K562 (cell line): Measurements from ENCODE around the gene PMF1. TPM values are rescaled to one million over a fixed set of nuclear protein-coding genes. Genes with fewer than 3 reads are reported as not detected.

Source experiments
- CBX3 ChIP-seq, 2 experiments: IDR thresholded peaks; 1 replicate in 1 of 2; 2 replicates in 1 of 2; pipeline ENCODE4 v1.6.1; 2012; ENCODE audit warnings: inconsistent platforms in 2 of 2, low read length in 2 of 2, borderline replicate concordance in 1 of 2, control low read depth in 1 of 2
- DIDO1 ChIP-seq: fragments of 450-650 bp; IDR thresholded peaks from 2 replicates; pipeline ENCODE4 v1.6.1; 2016; ENCODE audit warnings: low read depth, missing biosample characterization, missing genetic modification characterization
- E2F3 ChIP-seq: fragments of 250-450 bp; sonication (Bioruptor Pico); IDR thresholded peaks from 2 replicates; pipeline ENCODE4 v1.4.0; 2020; ENCODE audit warnings: mild to moderate bottlenecking
- HDAC6 ChIP-seq: IDR thresholded peaks from 2 replicates; pipeline ENCODE4 v1.6.1; 2012; ENCODE audit warnings: low read depth, mild to moderate bottlenecking, control low read depth, inconsistent platforms, low read length, moderate library complexity
- HMGN3 ChIP-seq: IDR thresholded peaks from 2 replicates; pipeline ENCODE4 v1.6.1; 2011; ENCODE audit warnings: borderline replicate concordance, low read depth, mild to moderate bottlenecking, mixed read lengths, low read length; ENCODE audit not compliant: insufficient read length; ENCODE audit errors: extremely low read depth
- JUN ChIP-seq, 2 experiments: sonication (generic) in 1 of 2; formaldehyde crosslinking in 1 of 2; IDR thresholded peaks; 2 replicates each; pipeline versions ENCODE4 v1.6.1 to v1.8.0; 2012 to 2022; ENCODE audit warnings: borderline replicate concordance in 2 of 2, mild to moderate bottlenecking in 2 of 2, improper control_type of control experiment in 1 of 2, low read depth in 1 of 2, low read length in 1 of 2, missing genetic modification reagents in 1 of 2
- NR2C1 ChIP-seq, 2 experiments: fragments of 450-650 bp; IDR thresholded peaks; 2 replicates each; pipeline ENCODE4 v1.6.1; 2017; ENCODE audit warnings: mild to moderate bottlenecking in 2 of 2, antibody characterized with exemption in 1 of 2, inconsistent platforms in 1 of 2, missing compliant biosample characterization in 1 of 2, missing genetic modification characterization in 1 of 2
- RBFOX2 ChIP-seq: fragments of 200-400 bp; formaldehyde crosslinking; IDR thresholded peaks from 2 replicates; pipeline ENCODE4 v1.6.1; 2017; ENCODE audit warnings: low read depth, mild to moderate bottlenecking, low read length, moderate library complexity
- SETDB1 ChIP-seq: IDR thresholded peaks from one replicate; pipeline ENCODE4 v1.6.1; 2012; ENCODE audit warnings: low read length, control low read depth, inconsistent platforms
- SUPT5H ChIP-seq: fragments of 450-650 bp; IDR thresholded peaks from 2 replicates; pipeline ENCODE4 v1.6.1; 2016
- TAF7 ChIP-seq: fragments of 450-650 bp; IDR thresholded peaks from 2 replicates; pipeline ENCODE4 v1.6.1; 2016; ENCODE audit warnings: missing genetic modification characterization, missing compliant biosample characterization
- TCF7 ChIP-seq: sonication (generic); IDR thresholded peaks from 2 replicates; pipeline ENCODE4 v1.6.1; 2016; ENCODE audit warnings: antibody characterized with exemption, borderline replicate concordance
- TEAD4 ChIP-seq, 2 experiments: sonication (generic) in 1 of 2; formaldehyde crosslinking in 1 of 2; IDR thresholded peaks; 2 replicates each; pipeline versions ENCODE4 v1.6.1 to v1.8.0; 2012 to 2022; ENCODE audit warnings: borderline replicate concordance in 1 of 2, inconsistent platforms in 1 of 2, low read length in 1 of 2, mild to moderate bottlenecking in 1 of 2, missing genetic modification reagents in 1 of 2
- YY1 ChIP-seq, 3 experiments: IDR thresholded peaks; 2 replicates each; pipeline ENCODE4 v1.6.1; 2011; ENCODE audit warnings: low read length in 2 of 3, mild to moderate bottlenecking in 2 of 3, moderate library complexity in 2 of 3, borderline replicate concordance in 1 of 3, control low read depth in 1 of 3, low read depth in 1 of 3; ENCODE audit not compliant: insufficient read depth in 3 of 3, insufficient replicate concordance in 2 of 3, control insufficient read depth in 1 of 3, insufficient read length in 1 of 3; ENCODE audit errors: extremely low read depth in 1 of 3
- polyA plus RNA-seq, 8 experiments: library from polyadenylated mRNA; depleted of rRNA in 4 of 8; stranded (reverse) in 5 of 8; unstranded in 3 of 8; fragments of >200 nt; fragmentation: Nextera tagmentation in 2 of 8; fragmentation: Illumina TruSeq in 1 of 8; extraction: Ambion mirVana in 2 of 8; extraction: Trizol in 1 of 8; gene quantifications; 2 replicates each; pipeline versions ENCODE4 v1.2.1 to v1.2.3, GENCODE V29; 2011 to 2014; ENCODE audit warnings: inconsistent platforms in 1 of 8, missing spikeins in 1 of 8
- total RNA-seq, 7 experiments: library from RNA; depleted of rRNA in 6 of 7; stranded (reverse); fragments of >200 nt in 6 of 7; fragmentation: Illumina TruSeq in 2 of 7; extraction: Trizol in 2 of 7; gene quantifications; 2 replicates each; pipeline versions ENCODE4 v1.2.1 to v1.2.3, GENCODE V29; 2011 to 2021; ENCODE audit warnings: low replicate concordance in 1 of 7
- TF ChIP-seq, protein P1 (sequence below): sonication (generic); formaldehyde crosslinking; IDR thresholded peaks from 2 replicates; pipeline ENCODE4 v1.8.0; 2022; ENCODE audit warnings: mild to moderate bottlenecking, missing genetic modification reagents
- TF ChIP-seq, protein P2 (sequence below): fragments of 450-650 bp; IDR thresholded peaks from 2 replicates; pipeline ENCODE4 v1.6.1; 2016; ENCODE audit warnings: borderline replicate concordance
- TF ChIP-seq, protein P3 (sequence below): fragments of 450-650 bp; formaldehyde crosslinking; IDR thresholded peaks from 2 replicates; pipeline ENCODE4 v1.4.0; 2022; ENCODE audit warnings: missing genetic modification characterization

Gene PMF1
- total and polyA plus RNA-seq, 9 of the 15 experiments (the other 6 are each of a cell fraction or from before 2014, with no cell fraction given), result 9.4 to 92.9 (median 71.0) TPM

DNA sequence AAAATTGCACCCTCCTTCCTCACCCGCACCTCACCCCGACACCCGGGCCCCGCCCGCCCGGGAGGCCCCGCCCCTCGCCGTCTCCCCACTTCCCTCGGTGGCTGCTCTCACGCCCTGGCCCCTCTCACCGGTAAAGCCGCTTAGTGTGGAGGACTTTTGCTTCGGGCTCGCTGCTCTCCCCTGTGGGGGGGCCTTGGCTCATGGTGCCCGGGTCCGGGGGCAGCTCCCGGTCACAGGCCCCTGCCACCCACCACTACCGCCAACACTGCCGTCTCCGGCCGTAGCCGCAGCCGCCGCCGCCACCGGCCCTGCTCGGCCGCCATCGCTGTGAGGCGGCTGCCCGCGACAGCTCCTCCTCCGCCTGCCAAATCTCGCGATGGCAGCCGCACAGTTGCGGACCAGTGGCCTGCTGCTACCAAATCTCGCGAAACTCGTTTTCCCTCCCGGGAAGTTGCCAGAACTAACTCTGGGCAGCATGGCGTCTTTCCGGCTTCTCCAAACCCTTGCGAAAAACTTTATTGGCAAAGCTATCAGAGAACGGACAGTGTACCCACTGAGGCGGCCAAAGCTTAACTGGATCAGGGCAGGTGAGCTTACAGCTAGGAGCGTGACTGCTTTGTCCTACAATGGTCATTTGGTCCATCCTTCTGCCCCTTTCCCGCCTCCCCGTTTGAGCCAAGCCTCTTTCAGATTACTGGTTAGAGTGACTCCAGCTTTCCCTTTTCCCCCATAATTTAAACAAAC is 69.8 kb downstream of the PMF1 start, which contains the start of gene SMG5 (continued):
- TF ChIP-seq, protein P1, sequence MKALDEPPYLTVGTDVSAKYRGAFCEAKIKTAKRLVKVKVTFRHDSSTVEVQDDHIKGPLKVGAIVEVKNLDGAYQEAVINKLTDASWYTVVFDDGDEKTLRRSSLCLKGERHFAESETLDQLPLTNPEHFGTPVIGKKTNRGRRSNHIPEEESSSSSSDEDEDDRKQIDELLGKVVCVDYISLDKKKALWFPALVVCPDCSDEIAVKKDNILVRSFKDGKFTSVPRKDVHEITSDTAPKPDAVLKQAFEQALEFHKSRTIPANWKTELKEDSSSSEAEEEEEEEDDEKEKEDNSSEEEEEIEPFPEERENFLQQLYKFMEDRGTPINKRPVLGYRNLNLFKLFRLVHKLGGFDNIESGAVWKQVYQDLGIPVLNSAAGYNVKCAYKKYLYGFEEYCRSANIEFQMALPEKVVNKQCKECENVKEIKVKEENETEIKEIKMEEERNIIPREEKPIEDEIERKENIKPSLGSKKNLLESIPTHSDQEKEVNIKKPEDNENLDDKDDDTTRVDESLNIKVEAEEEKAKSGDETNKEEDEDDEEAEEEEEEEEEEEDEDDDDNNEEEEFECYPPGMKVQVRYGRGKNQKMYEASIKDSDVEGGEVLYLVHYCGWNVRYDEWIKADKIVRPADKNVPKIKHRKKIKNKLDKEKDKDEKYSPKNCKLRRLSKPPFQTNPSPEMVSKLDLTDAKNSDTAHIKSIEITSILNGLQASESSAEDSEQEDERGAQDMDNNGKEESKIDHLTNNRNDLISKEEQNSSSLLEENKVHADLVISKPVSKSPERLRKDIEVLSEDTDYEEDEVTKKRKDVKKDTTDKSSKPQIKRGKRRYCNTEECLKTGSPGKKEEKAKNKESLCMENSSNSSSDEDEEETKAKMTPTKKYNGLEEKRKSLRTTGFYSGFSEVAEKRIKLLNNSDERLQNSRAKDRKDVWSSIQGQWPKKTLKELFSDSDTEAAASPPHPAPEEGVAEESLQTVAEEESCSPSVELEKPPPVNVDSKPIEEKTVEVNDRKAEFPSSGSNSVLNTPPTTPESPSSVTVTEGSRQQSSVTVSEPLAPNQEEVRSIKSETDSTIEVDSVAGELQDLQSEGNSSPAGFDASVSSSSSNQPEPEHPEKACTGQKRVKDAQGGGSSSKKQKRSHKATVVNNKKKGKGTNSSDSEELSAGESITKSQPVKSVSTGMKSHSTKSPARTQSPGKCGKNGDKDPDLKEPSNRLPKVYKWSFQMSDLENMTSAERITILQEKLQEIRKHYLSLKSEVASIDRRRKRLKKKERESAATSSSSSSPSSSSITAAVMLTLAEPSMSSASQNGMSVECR (CRISPR knock-in tag), result peak; percentile 54
- TF ChIP-seq, protein P2, sequence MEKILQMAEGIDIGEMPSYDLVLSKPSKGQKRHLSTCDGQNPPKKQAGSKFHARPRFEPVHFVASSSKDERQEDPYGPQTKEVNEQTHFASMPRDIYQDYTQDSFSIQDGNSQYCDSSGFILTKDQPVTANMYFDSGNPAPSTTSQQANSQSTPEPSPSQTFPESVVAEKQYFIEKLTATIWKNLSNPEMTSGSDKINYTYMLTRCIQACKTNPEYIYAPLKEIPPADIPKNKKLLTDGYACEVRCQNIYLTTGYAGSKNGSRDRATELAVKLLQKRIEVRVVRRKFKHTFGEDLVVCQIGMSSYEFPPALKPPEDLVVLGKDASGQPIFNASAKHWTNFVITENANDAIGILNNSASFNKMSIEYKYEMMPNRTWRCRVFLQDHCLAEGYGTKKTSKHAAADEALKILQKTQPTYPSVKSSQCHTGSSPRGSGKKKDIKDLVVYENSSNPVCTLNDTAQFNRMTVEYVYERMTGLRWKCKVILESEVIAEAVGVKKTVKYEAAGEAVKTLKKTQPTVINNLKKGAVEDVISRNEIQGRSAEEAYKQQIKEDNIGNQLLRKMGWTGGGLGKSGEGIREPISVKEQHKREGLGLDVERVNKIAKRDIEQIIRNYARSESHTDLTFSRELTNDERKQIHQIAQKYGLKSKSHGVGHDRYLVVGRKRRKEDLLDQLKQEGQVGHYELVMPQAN, result peak; percentile 65; the same call in 1 of the 2 replicates
- TF ChIP-seq HMGN3, result peak; percentile 70
- peak; percentile 96 for TF ChIP-seq DIDO1
- peak; percentile 33 for TF ChIP-seq SETDB1
- TF ChIP-seq TCF7, result peak; percentile 68; the same call in 1 of the 2 replicates
- peak; percentile 100 for TF ChIP-seq RBFOX2
- TF ChIP-seq YY1 (IDR thresholded peaks at IDR 0.05; ENCODE audit: borderline replicate concordance in 1 of 3, control insufficient read depth in 1 of 3, extremely low read depth in 1 of 3, insufficient read depth in 3 of 3, insufficient read length in 1 of 3, insufficient replicate concordance in 2 of 3, low read depth in 1 of 3, low read length in 2 of 3), result peak; percentile 93 to 98 (median 98)
- no peak for TF ChIP-seq HDAC6
- TF ChIP-seq, protein P3, sequence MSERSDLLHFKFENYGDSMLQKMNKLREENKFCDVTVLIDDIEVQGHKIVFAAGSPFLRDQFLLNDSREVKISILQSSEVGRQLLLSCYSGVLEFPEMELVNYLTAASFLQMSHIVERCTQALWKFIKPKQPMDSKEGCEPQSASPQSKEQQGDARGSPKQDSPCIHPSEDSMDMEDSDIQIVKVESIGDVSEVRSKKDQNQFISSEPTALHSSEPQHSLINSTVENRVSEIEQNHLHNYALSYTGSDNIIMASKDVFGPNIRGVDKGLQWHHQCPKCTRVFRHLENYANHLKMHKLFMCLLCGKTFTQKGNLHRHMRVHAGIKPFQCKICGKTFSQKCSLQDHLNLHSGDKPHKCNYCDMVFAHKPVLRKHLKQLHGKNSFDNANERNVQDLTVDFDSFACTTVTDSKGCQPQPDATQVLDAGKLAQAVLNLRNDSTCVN, result no peak
- TF ChIP-seq SUPT5H, result peak; percentile 99
- TF ChIP-seq E2F3 (CRISPR knock-in tag), result peak; percentile 88; the same call in 1 of the 2 replicates
- peak; percentile 77 for TF ChIP-seq NR2C1 (IDR thresholded peaks at IDR 0.05)
- TF ChIP-seq NR2C1 (tag; IDR thresholded peaks at IDR 0.05), result peak; percentile 88
- peak in 1 of 2 experiments; percentile 84; a peak in 1 of 3 replicates for TF ChIP-seq CBX3 (IDR thresholded peaks at IDR 0.05; ENCODE audit: borderline replicate concordance in 1 of 2, low read length in 2 of 2)
- TF ChIP-seq TEAD4 (IDR thresholded peaks at IDR 0.05; ENCODE audit: low read length), result peak; percentile 52; the same call in 1 of the 2 replicates
- TF ChIP-seq TEAD4 (CRISPR knock-in tag; IDR thresholded peaks at IDR 0.05; ENCODE audit: borderline replicate concordance), result no peak
- peak; percentile 53; the same call in 1 of the 2 replicates for TF ChIP-seq JUN (IDR thresholded peaks at IDR 0.05; ENCODE audit: borderline replicate concordance, low read depth, low read length)
- no peak for TF ChIP-seq JUN (CRISPR knock-in tag; IDR thresholded peaks at IDR 0.05; ENCODE audit: borderline replicate concordance)
- peak; percentile 94 for TF ChIP-seq TAF7 (tag)
